HUES64 (cell line): ENCODE measurements around the gene CTDSPL.

ENCODE experiments used
- H3K27ac ChIP-seq: 2 replicates; pipeline ENCODE4 v1.7.0; 2013; ENCODE audit warnings: low read depth, low read length, inconsistent platforms
- H3K27me3 ChIP-seq: 2 replicates; pipeline ENCODE4 v1.6.1; 2013; ENCODE audit warnings: mild to moderate bottlenecking, low read length; ENCODE audit not compliant: insufficient read depth
- H3K36me3 ChIP-seq: 2 replicates; pipeline ENCODE4 v1.6.1; 2013; ENCODE audit warnings: mild to moderate bottlenecking, low read length; ENCODE audit not compliant: insufficient read depth
- H3K4me1 ChIP-seq: 2 replicates; pipeline ENCODE4 v1.6.1; 2013; ENCODE audit warnings: mild to moderate bottlenecking, low read length, moderate library complexity; ENCODE audit not compliant: insufficient read depth
- H3K4me3 ChIP-seq: 2 replicates; pipeline ENCODE4 v1.5.1; 2013; ENCODE audit warnings: mild to moderate bottlenecking, low read length, moderate library complexity
- H3K9ac ChIP-seq: 2 replicates; pipeline ENCODE4 v1.6.1; 2013; ENCODE audit warnings: mild to moderate bottlenecking, low read depth, low read length
- H3K9me3 ChIP-seq: 2 replicates; pipeline ENCODE4 v1.6.1; 2013; ENCODE audit warnings: low read depth, low read length; ENCODE audit not compliant: insufficient read depth
- WGBS: fragments of 150-250, 120-280 bp; methylation state at CpG from one replicate; pipeline ENCODE4 v1.1.7; 2013; ENCODE audit warnings: missing lambda C conversion rate; 5-methylcytosine and 5-hydroxymethylcytosine counted together

CTDSPL gene

DNA sequence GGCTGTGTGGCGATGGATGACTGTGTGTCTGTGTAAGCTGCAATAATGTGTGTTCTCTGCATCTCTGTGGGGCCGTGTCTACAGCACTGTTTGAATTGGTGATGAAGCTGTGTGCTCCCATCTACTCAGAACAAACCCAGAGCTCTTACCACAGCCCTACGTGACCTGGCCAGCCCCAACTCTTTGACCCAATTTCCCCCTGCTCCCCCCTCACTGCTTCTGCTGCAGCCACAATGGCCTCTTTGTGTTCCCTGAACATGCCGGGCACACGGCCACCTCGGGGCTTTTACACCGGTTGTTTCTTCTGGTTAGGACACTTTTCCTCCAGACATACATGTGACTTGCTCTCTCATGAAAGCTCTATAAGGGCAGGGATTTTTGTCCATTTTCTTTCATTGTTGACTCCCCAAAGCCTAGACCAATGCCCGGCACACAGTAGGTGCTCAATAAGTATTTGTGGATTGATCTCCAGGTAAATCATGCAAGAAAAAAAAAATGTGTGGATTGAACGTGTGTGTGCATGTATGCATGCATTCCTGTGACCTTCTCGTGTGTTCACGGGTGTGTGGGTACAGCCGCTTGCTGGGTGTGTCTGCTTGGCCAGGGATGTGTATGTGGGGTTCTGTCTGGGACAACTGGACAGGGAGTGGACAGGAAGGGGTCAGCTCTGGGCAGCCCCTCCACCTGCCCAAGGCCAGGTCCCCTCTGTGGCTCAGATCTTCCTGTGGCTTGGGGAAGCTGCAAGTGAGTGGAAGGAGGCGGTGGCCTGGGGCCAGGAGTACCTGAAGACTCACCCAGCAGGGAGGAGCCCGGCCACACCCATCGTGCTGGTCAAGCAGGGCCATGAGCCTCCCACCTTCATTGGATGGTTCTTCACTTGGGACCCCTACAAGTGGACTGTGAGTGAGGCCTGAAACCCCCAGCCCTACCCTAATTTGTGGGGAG, 143.7 kb downstream of the CTDSPL start:
- H3K27me3 ChIP-seq, result no peaks in the 10 kb centered on the region
- H3K4me3 ChIP-seq, result no peak overlapping the region
- H3K36me3 ChIP-seq, result peaks cover 4% of the 10 kb centered on the region; the same call in 1 of the 2 replicates
- 93% methylated on average over 15 of the region's 15 CpGs for WGBS
- no peak overlapping the region for H3K9ac ChIP-seq
- no peaks in the 10 kb centered on the region for H3K4me1 ChIP-seq
- H3K27ac ChIP-seq, result no peak overlapping the region
- no peaks in the 10 kb centered on the region for H3K9me3 ChIP-seq

DNA sequence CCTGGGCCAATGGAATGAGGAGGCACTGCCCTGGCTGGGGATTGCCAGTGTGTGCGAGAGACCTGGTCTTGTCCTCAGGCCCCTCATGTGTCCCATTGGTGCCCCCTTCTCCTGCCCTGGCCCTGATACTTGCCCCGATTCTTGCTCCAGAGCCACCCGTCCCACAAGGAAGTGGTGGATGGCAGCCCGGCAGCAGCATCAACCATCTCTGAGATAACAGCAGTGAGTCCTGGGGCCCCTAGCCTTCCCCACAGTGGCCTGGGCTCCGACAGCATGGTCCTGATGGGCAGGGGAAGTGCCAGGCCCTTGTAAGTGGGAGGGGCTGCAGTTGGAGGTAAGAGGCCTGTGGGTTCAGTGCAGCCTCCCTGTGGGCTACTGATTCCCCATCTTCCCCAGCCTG, 144.4 kb downstream of the CTDSPL start:
- H3K27ac ChIP-seq, result no peak overlapping the region
- no peak overlapping the region for H3K4me3 ChIP-seq
- 83% methylated on average over 5 of the region's 5 CpGs for WGBS
- H3K9ac ChIP-seq, result no peak overlapping the region
- H3K4me1 ChIP-seq, result no peaks in the 10 kb centered on the region
- peaks cover 4% of the 10 kb centered on the region; the same call in 1 of the 2 replicates for H3K36me3 ChIP-seq
- H3K27me3 ChIP-seq, result no peaks in the 10 kb centered on the region
- no peaks in the 10 kb centered on the region for H3K9me3 ChIP-seq

DNA sequence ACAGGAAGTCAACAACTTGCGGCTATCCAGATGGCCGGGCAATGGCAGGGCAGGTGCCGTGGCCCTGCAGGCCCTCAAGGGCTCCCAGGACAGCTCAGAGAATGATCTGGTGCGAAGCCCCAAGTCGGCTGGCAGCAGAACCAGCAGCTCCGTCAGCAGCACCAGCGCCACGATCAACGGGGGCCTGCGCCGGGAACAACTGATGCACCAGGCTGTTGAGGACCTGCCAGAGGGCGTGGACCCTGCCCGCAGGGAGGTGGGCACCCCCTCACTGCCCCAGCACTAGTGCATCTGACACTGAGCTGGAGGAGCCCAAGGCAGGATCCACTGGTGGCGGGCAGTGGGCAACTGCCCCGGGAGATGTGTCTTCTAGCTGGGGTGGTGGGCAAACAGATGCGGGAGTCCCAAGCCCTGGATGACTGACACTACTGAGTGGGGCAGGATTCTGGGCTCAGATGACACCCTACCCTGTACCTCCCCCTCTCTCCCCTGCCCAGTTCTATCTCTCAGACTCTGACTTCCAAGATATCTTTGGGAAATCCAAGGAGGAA, 144.8 kb downstream of the CTDSPL start:
- no peaks in the 10 kb centered on the region for H3K27me3 ChIP-seq

DNA sequence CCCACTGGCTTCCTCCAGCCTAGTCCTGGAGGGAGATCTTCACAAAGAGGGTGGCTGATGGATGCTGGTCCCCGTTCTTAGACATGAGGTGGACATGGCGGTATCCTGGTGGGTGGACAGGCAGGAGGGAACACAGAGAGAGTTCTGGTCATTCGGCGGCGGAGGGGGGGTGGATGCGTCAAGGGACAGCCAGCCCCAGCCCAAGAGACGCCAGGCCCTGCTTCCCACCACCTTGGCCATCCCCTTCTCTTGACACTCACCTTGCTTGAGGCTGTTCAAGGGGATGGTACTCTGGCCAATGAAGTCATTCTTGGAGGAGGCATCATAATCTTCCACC, 146.0 kb downstream of the CTDSPL start:
- no peaks in the 10 kb centered on the region for H3K4me1 ChIP-seq
- H3K9ac ChIP-seq, result no peak overlapping the region
- H3K4me3 ChIP-seq, result no peak overlapping the region
- WGBS, result 94% methylated on average over 7 of the region's 7 CpGs
- H3K27ac ChIP-seq, result no peak overlapping the region
- H3K36me3 ChIP-seq, result peaks cover 4% of the 10 kb centered on the region; the same call in 1 of the 2 replicates
- no peaks in the 10 kb centered on the region for H3K9me3 ChIP-seq
- H3K27me3 ChIP-seq, result no peaks in the 10 kb centered on the region

More for the DNA sequence above, 144.8 kb downstream of the CTDSPL start:
- 97% methylated on average over 16 of the region's 16 CpGs for WGBS
- Histone ChIP-seq H3K36me3 (peaks cover 4% of the 10 kb centered on the region; the same call in 1 of the 2 replicates), H3K4me3 (no peak overlapping the region), H3K4me1 (no peaks in the 10 kb centered on the region), H3K9ac (no peak overlapping the region), H3K27ac (no peak overlapping the region), H3K9me3 (no peaks in the 10 kb centered on the region)

DNA sequence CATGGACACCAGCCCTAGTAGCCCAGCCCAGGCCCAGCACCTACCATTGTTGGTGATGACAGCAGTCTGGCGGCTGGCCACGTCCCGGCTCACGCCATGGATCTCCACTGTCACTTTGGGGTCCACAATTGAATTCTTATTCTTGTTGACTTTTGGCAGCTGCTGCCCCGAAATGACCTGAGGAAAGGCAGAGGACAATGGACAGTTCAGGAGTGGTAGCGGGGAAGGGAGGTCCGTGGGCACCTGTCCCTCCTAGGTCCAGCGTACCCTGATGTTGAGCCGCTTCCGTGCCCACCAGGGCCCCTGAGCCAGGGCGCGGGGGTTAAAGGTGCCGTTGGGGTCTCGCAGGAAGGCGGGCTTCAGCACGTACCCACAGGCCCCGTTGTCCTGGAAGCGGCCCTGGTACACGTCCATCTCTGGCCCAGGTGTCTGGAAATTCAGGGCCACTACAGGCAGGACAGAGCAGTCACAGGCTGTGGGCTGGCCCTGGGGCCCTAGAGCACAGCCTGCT, 146.6 kb downstream of the CTDSPL start:
- Histone ChIP-seq H3K9ac (no peak overlapping the region), H3K27me3 (no peaks in the 10 kb centered on the region), H3K9me3 (no peaks in the 10 kb centered on the region), H3K4me3 (no peak overlapping the region), H3K27ac (no peak overlapping the region), H3K4me1 (no peaks in the 10 kb centered on the region), H3K36me3 (peaks cover 4% of the 10 kb centered on the region; the same call in 1 of the 2 replicates)
- WGBS, result 95% methylated on average over 19 of the region's 19 CpGs

DNA sequence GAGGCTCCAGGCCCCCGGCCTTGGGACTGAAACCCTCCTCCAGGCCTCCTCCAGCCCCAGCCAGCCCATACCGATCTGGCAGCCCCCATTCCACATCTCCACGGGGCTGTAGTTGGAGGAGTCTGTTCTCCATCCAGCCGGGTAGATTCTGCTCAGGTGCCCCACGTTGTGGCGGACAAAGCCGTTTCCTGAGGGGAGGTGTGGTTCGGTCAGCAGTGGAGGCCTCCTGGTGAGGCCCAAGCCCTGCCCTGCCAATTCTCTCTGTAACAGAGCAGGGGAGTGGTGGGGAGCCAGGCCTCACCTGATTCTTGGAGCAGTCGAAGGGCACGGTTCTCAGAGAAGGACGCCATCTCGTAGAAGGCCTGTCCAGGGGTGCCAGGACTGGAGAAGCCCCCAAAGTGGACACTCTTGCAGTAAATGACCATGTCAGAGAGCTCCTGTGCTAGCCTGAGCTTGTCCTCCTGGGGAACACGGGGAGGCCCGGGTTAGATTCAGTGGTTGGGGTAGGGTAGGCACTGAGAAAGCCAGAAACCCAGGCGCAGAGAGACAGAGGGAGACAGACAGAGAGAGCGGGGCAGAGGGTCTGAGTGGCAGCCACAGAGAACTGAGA, 147.4 kb downstream of the CTDSPL start:
- WGBS, result 90% methylated on average over 16 of the region's 16 CpGs
- Histone ChIP-seq H3K9me3 (no peaks in the 10 kb centered on the region), H3K27me3 (no peaks in the 10 kb centered on the region), H3K4me3 (no peak overlapping the region), H3K9ac (no peak overlapping the region), H3K27ac (no peak overlapping the region), H3K36me3 (peaks cover 4% of the 10 kb centered on the region; the same call in 1 of the 2 replicates), H3K4me1 (no peaks in the 10 kb centered on the region)

DNA sequence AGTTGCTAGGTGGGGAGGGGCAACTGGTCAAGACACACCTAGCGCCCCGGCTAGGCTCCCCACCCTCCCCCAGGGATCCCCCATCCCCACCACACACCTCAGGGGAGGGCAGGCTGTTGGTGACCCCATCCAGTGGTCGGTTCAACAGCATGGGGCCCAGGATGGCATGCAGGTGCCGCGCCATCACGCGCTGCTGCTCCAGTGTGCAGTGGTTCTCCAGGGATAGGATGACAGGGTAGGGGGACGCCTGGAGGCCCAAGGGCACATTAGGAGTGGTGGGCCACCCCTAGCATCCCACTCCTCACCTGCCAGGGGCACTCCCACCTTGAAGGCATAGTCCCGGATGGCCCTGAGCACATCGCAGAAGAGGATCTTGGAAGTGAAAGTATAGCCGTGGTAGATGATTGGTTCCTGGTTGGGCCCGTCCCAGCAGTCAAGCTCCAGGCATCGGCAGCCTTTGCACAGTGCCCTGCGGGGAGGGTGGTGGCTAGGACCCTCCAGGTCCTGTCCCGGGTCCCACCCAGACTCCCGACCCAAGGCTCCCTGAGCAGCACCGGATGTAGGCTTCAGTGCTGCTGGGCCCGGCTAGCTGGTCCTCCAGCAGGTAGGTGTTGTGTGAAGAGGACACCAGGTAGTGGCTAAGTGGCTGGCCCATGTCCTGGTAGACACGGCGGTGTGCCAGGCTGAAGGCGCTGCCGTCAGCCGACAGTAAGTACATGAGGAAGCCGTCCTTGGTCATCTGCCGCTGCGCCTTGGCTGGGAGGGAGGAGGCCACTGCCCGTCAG, 148.3 kb downstream of the CTDSPL start:
- no peaks in the 10 kb centered on the region for H3K4me1 ChIP-seq
- H3K4me3 ChIP-seq, result no peak overlapping the region
- H3K9me3 ChIP-seq, result no peaks in the 10 kb centered on the region
- H3K9ac ChIP-seq, result no peak overlapping the region
- no peak overlapping the region for H3K27ac ChIP-seq
- no peaks in the 10 kb centered on the region for H3K27me3 ChIP-seq
- WGBS, result 95% methylated on average over 27 of the region's 27 CpGs
- H3K36me3 ChIP-seq, result peaks cover 4% of the 10 kb centered on the region

DNA sequence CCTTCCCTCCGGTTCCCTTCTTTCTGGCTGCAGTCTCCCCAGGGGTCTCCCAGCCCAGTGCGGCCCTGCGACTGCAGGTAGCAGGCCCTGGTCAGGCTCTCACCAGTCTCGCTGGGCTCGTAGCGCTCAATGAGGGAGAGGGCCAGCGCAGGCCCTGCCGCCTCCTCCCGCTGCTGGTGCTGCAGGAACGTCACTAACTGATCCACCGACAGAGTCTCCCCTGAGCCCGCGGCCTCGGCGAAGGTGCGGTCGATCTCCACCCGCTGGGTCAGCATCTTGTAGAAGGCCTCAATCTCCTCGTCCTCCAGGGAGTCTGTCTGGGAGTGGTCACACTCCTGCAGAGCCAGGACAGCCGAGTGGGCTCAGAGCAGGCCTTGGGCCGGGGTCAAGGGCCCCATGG, 149.4 kb downstream of the CTDSPL start:
- Histone ChIP-seq H3K27ac (no peak overlapping the region), H3K27me3 (no peaks in the 10 kb centered on the region), H3K4me1 (no peaks in the 10 kb centered on the region), H3K36me3 (peaks cover 10% of the 10 kb centered on the region), H3K9me3 (no peaks in the 10 kb centered on the region), H3K4me3 (no peak overlapping the region), H3K9ac (no peak overlapping the region)
- WGBS, result 93% methylated on average over 21 of the region's 21 CpGs

DNA sequence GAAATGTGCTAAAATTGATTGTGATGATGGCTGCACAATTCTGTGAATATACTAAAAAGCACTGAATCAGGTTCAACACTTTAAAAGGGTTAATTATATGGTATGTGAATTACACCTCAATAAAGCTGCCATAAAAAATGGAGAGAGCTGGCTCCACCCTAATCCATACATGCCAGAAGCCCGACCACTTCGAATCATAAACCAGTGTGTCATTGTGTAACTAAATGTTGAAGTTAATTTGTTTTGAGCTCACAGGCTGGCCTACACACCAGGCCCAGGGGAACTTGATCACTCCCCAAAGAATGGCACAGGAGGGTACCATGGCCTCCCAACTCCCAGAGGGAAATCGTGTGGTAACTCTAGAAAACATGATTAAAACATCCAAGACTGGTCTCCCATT, 153.8 kb downstream of the CTDSPL start:
- H3K27me3 ChIP-seq, result no peaks in the 10 kb centered on the region
- H3K36me3 ChIP-seq, result peaks cover 12% of the 10 kb centered on the region
- 100% methylated on average over 3 of the region's 3 CpGs for WGBS
- no peaks in the 10 kb centered on the region for H3K9me3 ChIP-seq
- H3K4me3 ChIP-seq, result no peak overlapping the region
- no peaks in the 10 kb centered on the region for H3K4me1 ChIP-seq
- no peak overlapping the region for H3K27ac ChIP-seq
- H3K9ac ChIP-seq, result no peak overlapping the region

DNA sequence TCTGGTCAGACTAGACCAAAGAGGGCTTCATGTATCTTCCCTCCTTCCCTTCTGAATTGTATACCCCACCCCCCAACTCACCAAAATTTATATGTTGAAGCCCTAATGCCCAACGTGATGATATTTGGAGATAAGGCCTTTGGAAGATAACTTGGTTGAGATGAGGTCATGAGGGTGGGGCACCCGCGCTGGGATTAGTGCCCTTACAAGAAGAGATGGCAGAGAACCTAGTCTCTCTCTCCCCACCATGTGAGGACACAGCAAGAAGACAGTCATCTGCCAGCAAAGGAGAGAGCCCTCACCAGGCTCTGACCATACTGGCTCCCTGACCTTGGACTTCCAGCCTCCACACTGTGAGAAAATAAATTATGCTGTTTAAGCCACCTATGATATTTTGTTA, 154.3 kb downstream of the CTDSPL start:
- Histone ChIP-seq H3K4me3 (no peak overlapping the region), H3K4me1 (no peaks in the 10 kb centered on the region)
- 100% methylated on average over 3 of the region's 3 CpGs for WGBS

More for the DNA sequence above, 154.3 kb downstream of the CTDSPL start:
- H3K36me3 ChIP-seq, result peaks cover 12% of the 10 kb centered on the region
- H3K27me3 ChIP-seq, result no peaks in the 10 kb centered on the region
- no peak overlapping the region for H3K27ac ChIP-seq
- no peak overlapping the region for H3K9ac ChIP-seq
- no peaks in the 10 kb centered on the region for H3K9me3 ChIP-seq
